ENCODE data around the gene PRKCE.

DNA sequence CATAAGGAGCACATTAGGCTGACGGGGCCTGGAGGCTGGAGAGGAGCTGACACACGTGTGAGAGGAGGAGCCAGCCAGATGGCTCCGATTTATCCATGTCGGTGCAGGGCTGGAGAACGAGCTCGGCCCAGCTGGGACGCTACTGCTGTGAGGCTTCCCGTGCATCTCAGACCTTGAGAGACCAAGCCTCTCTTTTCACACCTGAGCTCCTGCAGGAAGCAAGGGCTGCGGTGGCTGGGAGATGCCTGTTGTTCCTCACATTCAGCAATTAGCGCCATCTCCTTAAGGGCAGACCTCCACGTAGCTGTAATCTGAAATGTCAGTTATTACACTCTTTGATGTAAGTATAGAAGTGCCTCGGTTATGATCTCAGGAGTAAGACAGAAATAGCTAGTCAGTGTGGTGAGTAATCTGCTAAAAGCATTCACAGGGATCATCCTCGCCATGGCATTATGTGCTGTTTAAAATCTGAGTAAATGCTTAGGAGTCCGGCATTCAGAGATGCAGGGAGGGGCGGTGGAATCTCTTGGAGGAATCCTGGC lies 107.9 kb downstream of the PRKCE start:
- TF ChIP-seq POLR2AphosphoS5 (IDR thresholded peaks at IDR 0.05; ENCODE audit: low read depth, low read length) (no peak), POLR2A (IDR thresholded peaks at IDR 0.05; ENCODE audit: low read depth, low read length) (no peak), TAF1 (IDR thresholded peaks at IDR 0.05; ENCODE audit: borderline replicate concordance, low read depth, low read length) (no peak)
